ENCODE measurements around the gene GRID1. TPM values are rescaled to one million over a fixed set of nuclear protein-coding genes. Genes with fewer than 3 reads are reported as not detected.

Gene GRID1
- total RNA-seq, 2 donors from 2014 or later: 0.27 to 0.85 TPM

GRCh38 chr10:86192691-86193090, 173.9 kb downstream of the GRID1 start:
- Histone ChIP-seq H3K36me3 (no peaks in the 10 kb centered on the region), H3K27me3 (replicated peaks; ENCODE audit: insufficient read depth) (no peaks in the 10 kb centered on the region), H3K4me1 (ENCODE audit: control insufficient read depth in 1 of 2, low read depth in 2 of 2) (no peaks in the 10 kb centered on the region), H3K4me3 (no peak overlapping the region), H3K27ac (no peak overlapping the region), H3K9me3 (no peaks in the 10 kb centered on the region)
- ATAC-seq (ENCODE audit: insufficient number of reproducible peaks, low FRiP score, low read depth) (no peak), DNase-seq (ENCODE audit: low spot score) (no peak)
- TF ChIP-seq CTCF (IDR thresholded peaks at IDR 0.05): no peak

- TF ChIP-seq CTCF (IDR thresholded peaks at IDR 0.05): no peak
Observed at GRCh38 chr10:86192147-86192546, 174.4 kb downstream of the GRID1 start.

GRCh38 chr10:86191686-86192085, 174.9 kb downstream of the GRID1 start:
- H3K9me3 ChIP-seq: no peaks in the 10 kb centered on the region

More at GRCh38 chr10:86192147-86192546, 174.4 kb downstream of the GRID1 start:
- H3K4me3 ChIP-seq: no peak overlapping the region
- no peaks in the 10 kb centered on the region for H3K36me3 ChIP-seq
- H3K4me1 ChIP-seq (ENCODE audit: control insufficient read depth in 1 of 2, low read depth in 2 of 2): no peaks in the 10 kb centered on the region
- H3K27ac ChIP-seq: no peak overlapping the region
- no peaks in the 10 kb centered on the region for H3K27me3 ChIP-seq (replicated peaks; ENCODE audit: insufficient read depth)
- no peaks in the 10 kb centered on the region for H3K9me3 ChIP-seq
- ATAC-seq (ENCODE audit: insufficient number of reproducible peaks, low FRiP score, low read depth) (no peak), DNase-seq (ENCODE audit: low spot score) (no peak)

GRCh38 chr10:86191166-86191565, 175.4 kb downstream of the GRID1 start:
- Histone ChIP-seq H3K27ac (no peak overlapping the region), H3K9me3 (no peaks in the 10 kb centered on the region), H3K27me3 (replicated peaks; ENCODE audit: insufficient read depth) (no peaks in the 10 kb centered on the region), H3K4me1 (ENCODE audit: control insufficient read depth in 1 of 2, low read depth in 2 of 2) (no peaks in the 10 kb centered on the region), H3K36me3 (no peaks in the 10 kb centered on the region), H3K4me3 (no peak overlapping the region)
- ATAC-seq (ENCODE audit: insufficient number of reproducible peaks, low FRiP score, low read depth) (no peak), DNase-seq (ENCODE audit: low spot score) (no peak)
- TF ChIP-seq CTCF (IDR thresholded peaks at IDR 0.05): no peak

More at GRCh38 chr10:86191686-86192085, 174.9 kb downstream of the GRID1 start:
- no peak overlapping the region for H3K27ac ChIP-seq
- H3K36me3 ChIP-seq: no peaks in the 10 kb centered on the region
- TF ChIP-seq CTCF (IDR thresholded peaks at IDR 0.05): no peak
- H3K27me3 ChIP-seq (replicated peaks; ENCODE audit: insufficient read depth): no peaks in the 10 kb centered on the region
- no peak for DNase-seq (ENCODE audit: low spot score)
- H3K4me3 ChIP-seq: no peak overlapping the region
- no peak for ATAC-seq (ENCODE audit: insufficient number of reproducible peaks, low FRiP score, low read depth)
- no peaks in the 10 kb centered on the region for H3K4me1 ChIP-seq (ENCODE audit: control insufficient read depth in 1 of 2, low read depth in 2 of 2)

GRCh38 chr10:86190291-86190690, 176.3 kb downstream of the GRID1 start:
- Histone ChIP-seq H3K27me3 (replicated peaks; ENCODE audit: insufficient read depth) (no peaks in the 10 kb centered on the region), H3K36me3 (no peaks in the 10 kb centered on the region), H3K4me1 (ENCODE audit: control insufficient read depth in 1 of 2, low read depth in 2 of 2) (no peaks in the 10 kb centered on the region), H3K4me3 (no peak overlapping the region), H3K27ac (no peak overlapping the region), H3K9me3 (no peaks in the 10 kb centered on the region)
- DNase-seq (ENCODE audit: low spot score): no peak
- ATAC-seq (ENCODE audit: insufficient number of reproducible peaks, low FRiP score, low read depth): no peak
- no peak for TF ChIP-seq CTCF (IDR thresholded peaks at IDR 0.05)
